ENCODE results near the gene DGKD.

Gene DGKD

GRCh38 chr2:233341296-233341695 is 13.0 kb upstream of the DGKD start:
- no peak overlapping the region for H3K4me3 ChIP-seq (replicated peaks; ENCODE audit: insufficient read depth, low read length)
- DNase-seq (ENCODE audit: low read depth in 1 of 2, low spot score in 1 of 2): no peak
- H3K27me3 ChIP-seq (ENCODE audit: insufficient read depth, poor library complexity, severe bottlenecking): no peaks in the 10 kb centered on the region
- TF ChIP-seq, protein P1, sequence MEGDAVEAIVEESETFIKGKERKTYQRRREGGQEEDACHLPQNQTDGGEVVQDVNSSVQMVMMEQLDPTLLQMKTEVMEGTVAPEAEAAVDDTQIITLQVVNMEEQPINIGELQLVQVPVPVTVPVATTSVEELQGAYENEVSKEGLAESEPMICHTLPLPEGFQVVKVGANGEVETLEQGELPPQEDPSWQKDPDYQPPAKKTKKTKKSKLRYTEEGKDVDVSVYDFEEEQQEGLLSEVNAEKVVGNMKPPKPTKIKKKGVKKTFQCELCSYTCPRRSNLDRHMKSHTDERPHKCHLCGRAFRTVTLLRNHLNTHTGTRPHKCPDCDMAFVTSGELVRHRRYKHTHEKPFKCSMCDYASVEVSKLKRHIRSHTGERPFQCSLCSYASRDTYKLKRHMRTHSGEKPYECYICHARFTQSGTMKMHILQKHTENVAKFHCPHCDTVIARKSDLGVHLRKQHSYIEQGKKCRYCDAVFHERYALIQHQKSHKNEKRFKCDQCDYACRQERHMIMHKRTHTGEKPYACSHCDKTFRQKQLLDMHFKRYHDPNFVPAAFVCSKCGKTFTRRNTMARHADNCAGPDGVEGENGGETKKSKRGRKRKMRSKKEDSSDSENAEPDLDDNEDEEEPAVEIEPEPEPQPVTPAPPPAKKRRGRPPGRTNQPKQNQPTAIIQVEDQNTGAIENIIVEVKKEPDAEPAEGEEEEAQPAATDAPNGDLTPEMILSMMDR (IDR thresholded peaks at IDR 0.05; ENCODE audit: insufficient read depth, low read length): no peak
- TF ChIP-seq, protein P2, sequence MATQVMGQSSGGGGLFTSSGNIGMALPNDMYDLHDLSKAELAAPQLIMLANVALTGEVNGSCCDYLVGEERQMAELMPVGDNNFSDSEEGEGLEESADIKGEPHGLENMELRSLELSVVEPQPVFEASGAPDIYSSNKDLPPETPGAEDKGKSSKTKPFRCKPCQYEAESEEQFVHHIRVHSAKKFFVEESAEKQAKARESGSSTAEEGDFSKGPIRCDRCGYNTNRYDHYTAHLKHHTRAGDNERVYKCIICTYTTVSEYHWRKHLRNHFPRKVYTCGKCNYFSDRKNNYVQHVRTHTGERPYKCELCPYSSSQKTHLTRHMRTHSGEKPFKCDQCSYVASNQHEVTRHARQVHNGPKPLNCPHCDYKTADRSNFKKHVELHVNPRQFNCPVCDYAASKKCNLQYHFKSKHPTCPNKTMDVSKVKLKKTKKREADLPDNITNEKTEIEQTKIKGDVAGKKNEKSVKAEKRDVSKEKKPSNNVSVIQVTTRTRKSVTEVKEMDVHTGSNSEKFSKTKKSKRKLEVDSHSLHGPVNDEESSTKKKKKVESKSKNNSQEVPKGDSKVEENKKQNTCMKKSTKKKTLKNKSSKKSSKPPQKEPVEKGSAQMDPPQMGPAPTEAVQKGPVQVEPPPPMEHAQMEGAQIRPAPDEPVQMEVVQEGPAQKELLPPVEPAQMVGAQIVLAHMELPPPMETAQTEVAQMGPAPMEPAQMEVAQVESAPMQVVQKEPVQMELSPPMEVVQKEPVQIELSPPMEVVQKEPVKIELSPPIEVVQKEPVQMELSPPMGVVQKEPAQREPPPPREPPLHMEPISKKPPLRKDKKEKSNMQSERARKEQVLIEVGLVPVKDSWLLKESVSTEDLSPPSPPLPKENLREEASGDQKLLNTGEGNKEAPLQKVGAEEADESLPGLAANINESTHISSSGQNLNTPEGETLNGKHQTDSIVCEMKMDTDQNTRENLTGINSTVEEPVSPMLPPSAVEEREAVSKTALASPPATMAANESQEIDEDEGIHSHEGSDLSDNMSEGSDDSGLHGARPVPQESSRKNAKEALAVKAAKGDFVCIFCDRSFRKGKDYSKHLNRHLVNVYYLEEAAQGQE (IDR thresholded peaks at IDR 0.05; ENCODE audit: insufficient replicate concordance, low read depth): no peak
- TF ChIP-seq POLR2AphosphoS5 (IDR thresholded peaks at IDR 0.05; ENCODE audit: low read depth) (no peak), SPI1 (IDR thresholded peaks at IDR 0.05; ENCODE audit: borderline replicate concordance, low read depth) (no peak), GABPA (IDR thresholded peaks at IDR 0.05; ENCODE audit: low read depth) (no peak)
- no peak overlapping the region for H3K27ac ChIP-seq (replicated peaks)

- H3K4me3 ChIP-seq (replicated peaks; ENCODE audit: insufficient read depth, low read length): no peak overlapping the region
- no peak for DNase-seq (ENCODE audit: low read depth in 1 of 2, low spot score in 1 of 2)
- no peaks in the 10 kb centered on the region for H3K27me3 ChIP-seq (ENCODE audit: insufficient read depth, poor library complexity, severe bottlenecking)
- H3K27ac ChIP-seq (replicated peaks): no peak overlapping the region
- TF ChIP-seq GABPA (IDR thresholded peaks at IDR 0.05; ENCODE audit: low read depth) (no peak), SPI1 (IDR thresholded peaks at IDR 0.05; ENCODE audit: borderline replicate concordance, low read depth) (no peak), POLR2AphosphoS5 (IDR thresholded peaks at IDR 0.05; ENCODE audit: low read depth) (no peak)
- TF ChIP-seq, protein P1 (IDR thresholded peaks at IDR 0.05; ENCODE audit: insufficient read depth, low read length): no peak
- TF ChIP-seq, protein P2 (IDR thresholded peaks at IDR 0.05; ENCODE audit: insufficient replicate concordance, low read depth): no peak
Observed at GRCh38 chr2:233342301-233342700, 12.0 kb upstream of the DGKD start.

GRCh38 chr2:233343171-233343705 is 11.1 kb upstream of the DGKD start:
- no peak overlapping the region for H3K27ac ChIP-seq (replicated peaks)
- no peak for DNase-seq (ENCODE audit: low read depth in 1 of 2, low spot score in 1 of 2)
- H3K4me3 ChIP-seq (replicated peaks; ENCODE audit: insufficient read depth, low read length): no peak overlapping the region
- no peaks in the 10 kb centered on the region for H3K27me3 ChIP-seq (ENCODE audit: insufficient read depth, poor library complexity, severe bottlenecking)
- TF ChIP-seq, protein P2 (IDR thresholded peaks at IDR 0.05; ENCODE audit: insufficient replicate concordance, low read depth): no peak
- TF ChIP-seq, protein P1 (IDR thresholded peaks at IDR 0.05; ENCODE audit: insufficient read depth, low read length): no peak
- TF ChIP-seq POLR2AphosphoS5 (IDR thresholded peaks at IDR 0.05; ENCODE audit: low read depth): no peak
- no peak for TF ChIP-seq SPI1 (IDR thresholded peaks at IDR 0.05; ENCODE audit: borderline replicate concordance, low read depth)
- TF ChIP-seq GABPA (IDR thresholded peaks at IDR 0.05; ENCODE audit: low read depth): no peak
